ENCODE data around the gene MYBBP1A. TPM values are rescaled to one million over a fixed set of nuclear protein-coding genes. Genes with fewer than 3 reads are reported as not detected.
A peak's percentile ranks its signal among the peaks of the same experiment; 100 is the strongest.

The MYBBP1A gene
- total and polyA plus RNA-seq, 9 of the 15 experiments (the other 6 are each of a cell fraction or from before 2014, with no cell fraction given), result 2.0 to 114 (median 47.2) TPM

GRCh38 chr17:4506892-4507291 lies 48.3 kb downstream of the MYBBP1A start (continued):
- no peak for TF ChIP-seq CHD1 (IDR thresholded peaks at IDR 0.05; ENCODE audit: low read length)

DNA sequence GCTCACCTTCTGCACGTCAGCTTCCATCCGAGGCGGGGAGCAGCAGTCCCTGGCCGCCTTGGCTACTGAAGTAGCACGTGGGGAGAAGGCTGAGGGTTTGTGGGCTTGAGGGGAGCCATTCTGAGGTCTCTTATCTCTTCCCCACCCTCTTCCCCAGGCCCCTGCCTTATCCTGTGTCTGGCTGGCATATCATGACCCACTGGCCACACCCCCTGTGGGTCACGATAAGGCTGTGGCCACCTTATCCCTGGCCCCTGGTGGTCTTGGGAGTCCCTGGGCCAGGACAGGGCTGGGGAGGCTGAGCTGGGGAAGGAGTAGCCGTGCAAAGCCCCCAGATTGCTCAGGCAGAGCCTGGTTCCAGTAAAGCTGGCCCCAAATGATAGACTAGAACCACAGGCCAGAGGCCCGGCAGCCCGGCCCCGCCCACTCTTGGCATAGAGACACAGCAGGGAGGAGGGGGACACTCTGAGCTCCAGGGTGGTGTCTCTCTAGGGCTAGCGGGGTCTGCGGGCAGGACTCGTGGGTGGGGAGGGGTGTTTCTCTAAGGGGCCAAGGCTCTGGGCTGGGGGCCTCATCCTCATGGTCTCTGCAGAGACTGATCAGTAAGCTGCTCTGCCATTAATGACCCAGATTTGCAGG lies 48.9 kb downstream of the MYBBP1A start:
- H3K9me3 ChIP-seq (replicated peaks; ENCODE audit: control insufficient read depth, insufficient read depth, low read depth, low read length), result no peaks in the 10 kb centered on the region
- no peak overlapping the region for H2AFZ ChIP-seq (ENCODE audit: low read depth, low read length)
- no peak overlapping the region for H3K4me2 ChIP-seq (ENCODE audit: insufficient read depth, low read length)
- H3K9ac ChIP-seq (ENCODE audit: insufficient read depth in 1 of 2, low read depth in 2 of 2, low read length in 2 of 2), result peak overlapping the region in 1 of 2 experiments; percentile 52; a peak in 1 of 4 replicates
- FAIRE-seq, result no peak
- peaks cover 5% of the 10 kb centered on the region; the same call in 1 of the 2 replicates for H4K20me1 ChIP-seq (replicated peaks; ENCODE audit: control insufficient read depth, insufficient read depth, low read length)
- peaks cover 0 to 67% of the 10 kb centered on the region in 2 experiments; a peak in 2 of 5 replicates for H3K27me3 ChIP-seq (ENCODE audit: control insufficient read depth in 2 of 2, insufficient read depth in 2 of 2, low read length in 2 of 2)
- peaks cover 5 to 18% of the 10 kb centered on the region in 2 experiments; a peak in 4 of 5 replicates for H3K4me1 ChIP-seq (replicated peaks in 1 of 2; ENCODE audit: control insufficient read depth in 2 of 2, insufficient read depth in 2 of 2, low read length in 2 of 2)
- ChIA-PET POLR2A (interaction anchor here (0.7 to 1.3 kb wide), 2 partner anchors 10 to 17 kb away, joined by 3 read pairs; no protein-coding TSS in a partner anchor), CTCF (ENCODE audit: low intra/inter-chr PET ratio) (no interaction called here)
- BruUV-seq (replicated peaks), result no TSS peak
- no peaks in the 10 kb centered on the region for H3K79me2 ChIP-seq (ENCODE audit: control insufficient read depth, insufficient read depth, low read length)
- 2% methylated on average over 9 of the region's 13 CpGs for WGBS (ENCODE audit: insufficient coverage, low coverage, missing lambda C conversion rate)
- H3K27ac ChIP-seq (ENCODE audit: extremely low read depth, low read depth, low read length), result no peak overlapping the region
- in situ Hi-C loops (cut with MboI), result no loop called here
- DNase-seq (ENCODE audit: extremely low read depth in 1 of 4, low spot score in 3 of 4), result peak; percentile 45 to 58 (median 48)
- H3K4me3 ChIP-seq, result no peak overlapping the region
- H3K9me1 ChIP-seq (ENCODE audit: control insufficient read depth, insufficient read depth, low read length), result no peaks in the 10 kb centered on the region
- intact Hi-C loops (cut with micrococcal nuclease), result no loop called here
- ATAC-seq, result peak; percentile 50
- H3K36me3 ChIP-seq (ENCODE audit: control insufficient read depth, insufficient read depth, low read length), result no peaks in the 10 kb centered on the region
- TF ChIP-seq ZBED1 (IDR thresholded peaks at IDR 0.05) (0 out of 2 replicates have a peak, but pooled peaks have one; percentile 57), ZNF274 (IDR thresholded peaks at IDR 0.05; ENCODE audit: borderline replicate concordance, low read depth, low read length) (no peak), SIN3A (IDR thresholded peaks at IDR 0.05; ENCODE audit: borderline replicate concordance in 2 of 2, control insufficient read depth in 1 of 2, low read depth in 2 of 2, low read length in 2 of 2) (no peak), KAT7 (CRISPR knock-in tag; IDR thresholded peaks at IDR 0.05; ENCODE audit: borderline replicate concordance) (no peak), TGIF2 (CRISPR knock-in tag; IDR thresholded peaks at IDR 0.05) (no peak), POU5F1 (IDR thresholded peaks at IDR 0.05; ENCODE audit: borderline replicate concordance, low read depth, low read length, partially characterized antibody) (no peak), SMARCA5 (IDR thresholded peaks at IDR 0.05) (no peak), TCFL5 (CRISPR knock-in tag; conservative IDR thresholded peaks at IDR 0.05) (no peak), ZNF280A (IDR thresholded peaks at IDR 0.05; ENCODE audit: low read depth, partially characterized antibody) (no peak), HMGXB4 (CRISPR knock-in tag; IDR thresholded peaks at IDR 0.05) (no peak), ZNF146 (CRISPR knock-in tag; IDR thresholded peaks at IDR 0.05; ENCODE audit: unreplicated experiment) (no peak), CBFA2T2 (conservative IDR thresholded peaks at IDR 0.05) (peak; percentile 52; the same call in 1 of the 2 replicates), TCF3 (CRISPR knock-in tag; IDR thresholded peaks at IDR 0.05) (peak; percentile 58)
- TF ChIP-seq, protein P1, sequence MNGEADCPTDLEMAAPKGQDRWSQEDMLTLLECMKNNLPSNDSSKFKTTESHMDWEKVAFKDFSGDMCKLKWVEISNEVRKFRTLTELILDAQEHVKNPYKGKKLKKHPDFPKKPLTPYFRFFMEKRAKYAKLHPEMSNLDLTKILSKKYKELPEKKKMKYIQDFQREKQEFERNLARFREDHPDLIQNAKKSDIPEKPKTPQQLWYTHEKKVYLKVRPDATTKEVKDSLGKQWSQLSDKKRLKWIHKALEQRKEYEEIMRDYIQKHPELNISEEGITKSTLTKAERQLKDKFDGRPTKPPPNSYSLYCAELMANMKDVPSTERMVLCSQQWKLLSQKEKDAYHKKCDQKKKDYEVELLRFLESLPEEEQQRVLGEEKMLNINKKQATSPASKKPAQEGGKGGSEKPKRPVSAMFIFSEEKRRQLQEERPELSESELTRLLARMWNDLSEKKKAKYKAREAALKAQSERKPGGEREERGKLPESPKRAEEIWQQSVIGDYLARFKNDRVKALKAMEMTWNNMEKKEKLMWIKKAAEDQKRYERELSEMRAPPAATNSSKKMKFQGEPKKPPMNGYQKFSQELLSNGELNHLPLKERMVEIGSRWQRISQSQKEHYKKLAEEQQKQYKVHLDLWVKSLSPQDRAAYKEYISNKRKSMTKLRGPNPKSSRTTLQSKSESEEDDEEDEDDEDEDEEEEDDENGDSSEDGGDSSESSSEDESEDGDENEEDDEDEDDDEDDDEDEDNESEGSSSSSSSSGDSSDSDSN (IDR thresholded peaks at IDR 0.05; ENCODE audit: borderline replicate concordance in 1 of 2, low read depth in 2 of 2, low read length in 2 of 2), result no peak

All from K562 (cell line).